Lung microvascular endothelial cell (primary cell): ENCODE measurements around the gene PYGB. TPM values are rescaled to one million over a fixed set of nuclear protein-coding genes. Genes with fewer than 3 reads are reported as not detected.

ENCODE experiments used
- DNase-seq, 2 donors: peaks; one replicate each; pipeline versions ENCODE4 v3.0.0 to v3.0.0-alpha.2; 2010; ENCODE audit warnings: low read depth in 2 of 2
- total RNA-seq: library from RNA; depleted of rRNA; stranded (reverse); fragments of >200 nt; gene quantifications from 2 replicates; pipeline ENCODE4 v1.2.1, GENCODE V29; 2014

Gene PYGB
- total RNA-seq, 1 donor from 2014 or later = 62.3 TPM

- DNase-seq = no peak
Measured at GRCh38 chr20:25280574-25281535, 33.0 kb downstream of the PYGB start.

GRCh38 chr20:25281541-25281991 is 33.7 kb downstream of the PYGB start:
- no peak for DNase-seq

- DNase-seq = no peak
Measured at GRCh38 chr20:25282034-25282781, 34.3 kb downstream of the PYGB start.

GRCh38 chr20:25282796-25283195 is 34.9 kb downstream of the PYGB start:
- no peak for DNase-seq

- no peak for DNase-seq
Measured at GRCh38 chr20:25283221-25283951, 35.5 kb downstream of the PYGB start.

GRCh38 chr20:25284131-25284601 is 36.3 kb downstream of the PYGB start:
- no peak for DNase-seq

GRCh38 chr20:25285091-25285647 is 37.3 kb downstream of the PYGB start:
- no peak for DNase-seq

GRCh38 chr20:25285856-25286798 is 38.2 kb downstream of the PYGB start:
- no peak for DNase-seq

- no peak for DNase-seq
Measured at GRCh38 chr20:25286917-25287316, 39.0 kb downstream of the PYGB start.

- no peak for DNase-seq
Measured at GRCh38 chr20:25287631-25288290, 39.9 kb downstream of the PYGB start.

- no peak for DNase-seq
Measured at GRCh38 chr20:25288291-25289181, 40.7 kb downstream of the PYGB start.

- no peak for DNase-seq
Measured at GRCh38 chr20:25289886-25290597, 42.2 kb downstream of the PYGB start.

- no peak for DNase-seq
Measured at GRCh38 chr20:25290646-25291431, 43.0 kb downstream of the PYGB start.

GRCh38 chr20:25291432-25292133 is 43.7 kb downstream of the PYGB start:
- no peak for DNase-seq

GRCh38 chr20:25292176-25292891 is 44.4 kb downstream of the PYGB start:
- no peak for DNase-seq

GRCh38 chr20:25293507-25293906 is 45.6 kb downstream of the PYGB start:
- DNase-seq = no peak
